Ovary (tissue), 9 donors: ENCODE measurements around the gene TAGLN. TPM values are rescaled to one million over a fixed set of nuclear protein-coding genes. Genes with fewer than 3 reads are reported as not detected.

Experiments
- DNase-seq, 5 donors: peaks; one replicate each; pipeline ENCODE4 v3.0.0-alpha.2; 2019 to 2020
- H3K27ac ChIP-seq, 2 donors: fragments of 200-600 bp; one replicate each; pipeline versions ENCODE4 v1.5.1 to v1.8.0; 2019 to 2022
- H3K27me3 ChIP-seq: fragments of 200-600 bp; one replicate; pipeline ENCODE4 v1.8.0; 2022
- H3K36me3 ChIP-seq: fragments of 200-600 bp; sonication (generic); one replicate; pipeline ENCODE4 v1.5.1; 2019
- H3K4me1 ChIP-seq: one replicate; pipeline ENCODE4 v1.8.1; 2013; ENCODE audit warnings: mild to moderate bottlenecking, moderate library complexity; ENCODE audit not compliant: insufficient read depth
- H3K4me3 ChIP-seq: fragments of 200-600 bp; sonication (generic); one replicate; pipeline ENCODE4 v1.5.1; 2017
- H3K9me3 ChIP-seq, 2 donors: fragments of 200-600 bp in 1 of 2; sonication (generic) in 1 of 2; one replicate each; pipeline versions ENCODE4 v1.5.1 to v1.8.1; 2013 to 2019; ENCODE audit warnings: mild to moderate bottlenecking in 1 of 2, moderate library complexity in 1 of 2
- CTCF ChIP-seq, 3 donors: fragments of 450-650 bp in 2 of 3; fragments of 200-600 bp in 1 of 3; IDR thresholded peaks; one replicate each; pipeline versions ENCODE4 v1.5.1 to v1.8.0; 2016 to 2022; ENCODE audit warnings: antibody characterized with exemption in 3 of 3, mild to moderate bottlenecking in 1 of 3
- EP300 ChIP-seq: sonication (generic); formaldehyde crosslinking; IDR thresholded peaks from one replicate; pipeline ENCODE4 v1.6.1; 2017; ENCODE audit warnings: antibody characterized with exemption
- POLR2A ChIP-seq: fragments of 450-650 bp; IDR thresholded peaks from one replicate; pipeline ENCODE4 v1.6.1; 2017; ENCODE audit warnings: antibody characterized with exemption, mild to moderate bottlenecking, moderate library complexity
- WGBS, 3 donors: extraction: QIAGEN DNeasy Blood & Tissue Kit in 1 of 3; methylation state at CpG; one replicate each; pipeline versions ENCODE4 v1.1.5 to v1.1.7; 2013 to 2017; 5-methylcytosine and 5-hydroxymethylcytosine counted together
- intact Hi-C, 4 donors: fragments of 100-400 bp; cut with DNase I; formaldehyde crosslinking; loops; one replicate each; pipeline versions ENCODE4 v1.11.0 to v1.15.1; 2022 to 2023
- polyA plus RNA-seq, 2 donors: library from polyadenylated mRNA; stranded (reverse); fragments of 200-250 nt in 1 of 2; fragments of 350-450 nt in 1 of 2; fragmentation: Illumina TruSeq in 1 of 2; extraction: RNeasy Lipid Tissue Mini Kit (QIAGEN cat#74804) in 1 of 2; gene quantifications; one replicate each; pipeline ENCODE4 v1.2.3, GENCODE V29; 2013 to 2014
- total RNA-seq, 7 donors: library from RNA; depleted of rRNA in 2 of 7; stranded (reverse); fragments of >200 nt in 2 of 7; fragmentation: NEBNext Ultra II Directional in 3 of 7; extraction: Animal tissue kit (Norgen Biotek cat#: 25700) in 3 of 7; gene quantifications; one replicate each; pipeline versions ENCODE4 v1.1.0 to v1.2.4, GENCODE V29; 2016 to 2023
- donor health status: DM: no; HTN: no; CAD: no; lungs with moderate emphysema.
- donor health status: DM: no; HTN: no; CAD: no.
- donor health status: Bipolar disorder and iron deficiency.
- donor health status: DM: yes; HTN: yes; CAD: no.
- donor health status: DM: no; HTN: no; CAD: no.
- donor health status: DM: yes; HTN: yes; CAD: no.

TAGLN gene
- total and polyA plus RNA-seq, 9 donors = 491 to 3,307 (median 1,598) TPM

- peaks cover 24% of the 10 kb centered on the region for H3K4me1 ChIP-seq
- no peaks in the 10 kb centered on the region for H3K9me3 ChIP-seq
- intact Hi-C loops = loop anchor here (5.0 to 10.0 kb wide), 7 partner anchors 37 to 429 kb away; partner anchors contain the start of genes APOA5 (in 1 of the 4) and SIDT2 (in 1 of the 4)
- peak in 2 of 5 donors; percentile 18 to 22 for DNase-seq
- H3K36me3 ChIP-seq = no peaks in the 10 kb centered on the region
- H3K27ac ChIP-seq = peak overlapping the region in 1 of 2 donors; percentile 17
- H3K27me3 ChIP-seq = no peaks in the 10 kb centered on the region
- no peak for TF ChIP-seq EP300
- no peak for TF ChIP-seq CTCF (IDR thresholded peaks at IDR 0.05)
- no peak for TF ChIP-seq POLR2A
- 80 to 87% (median 82%) methylated on average over 17 of the region's 17 CpGs for WGBS, 3 donors
- H3K4me3 ChIP-seq = no peak overlapping the region
Measured at GRCh38 chr11:117223741-117224689, 24.8 kb downstream of the TAGLN start.

- Histone ChIP-seq H3K27me3 (no peaks in the 10 kb centered on the region), H3K36me3 (no peaks in the 10 kb centered on the region), H3K9me3 (no peaks in the 10 kb centered on the region), H3K4me1 (peaks cover 11% of the 10 kb centered on the region), H3K27ac (no peak overlapping the region), H3K4me3 (no peak overlapping the region)
- WGBS, 3 donors = 91 to 95% (median 93%) methylated on average over 9 of the region's 9 CpGs
- DNase-seq = peak in 1 of 5 donors; percentile 24
- intact Hi-C loops = loop anchor here (5.0 to 10.0 kb wide), 10 partner anchors 43 to 493 kb away; partner anchors contain the start of genes APOA5 (in 1 of the 4), SIDT2 (in 1 of the 4) and SIK3 (in 1 of the 4)
- TF ChIP-seq EP300 = no peak
- no peak for TF ChIP-seq CTCF (IDR thresholded peaks at IDR 0.05)
- no peak for TF ChIP-seq POLR2A
Measured at GRCh38 chr11:117225553-117226170, 26.5 kb downstream of the TAGLN start.

GRCh38 chr11:117226388-117227385 is 27.5 kb downstream of the TAGLN start:
- DNase-seq = peak in 2 of 5 donors; percentile 51 to 53
- no peaks in the 10 kb centered on the region for H3K36me3 ChIP-seq

More at GRCh38 chr11:117226388-117227385, 27.5 kb downstream of the TAGLN start:
- H3K9me3 ChIP-seq = no peaks in the 10 kb centered on the region
- intact Hi-C loops = loop anchor here (5.0 to 10.0 kb wide), 10 partner anchors 44 to 494 kb away; partner anchors contain the start of genes APOA5 (in 1 of the 4), SIDT2 (in 1 of the 4) and SIK3 (in 1 of the 4)
- TF ChIP-seq CTCF (IDR thresholded peaks at IDR 0.05) (peak; percentile 54 to 84 (median 80)), EP300 (no peak)
- no peak overlapping the region for H3K27ac ChIP-seq
- H3K27me3 ChIP-seq = no peaks in the 10 kb centered on the region
- H3K4me3 ChIP-seq = no peak overlapping the region
- peaks cover 4% of the 10 kb centered on the region for H3K4me1 ChIP-seq
- 63 to 65% (median 65%) methylated on average over 19 of the region's 19 CpGs for WGBS, 3 donors
